DOHH2 (cell line): Measurements from ENCODE around the gene FGF7.

ENCODE experiments used
- CTCF ChIP-seq: fragments of 200-600 bp; sonication (generic); IDR thresholded peaks from one replicate; pipeline ENCODE4 v1.5.1; 2014; ENCODE audit warnings: antibody characterized with exemption, mild to moderate bottlenecking, low read depth, low read length; ENCODE audit not compliant: poor library complexity, severe bottlenecking
- EZH2phosphoT487 ChIP-seq: fragments of 200-600 bp; sonication (generic); IDR thresholded peaks from 2 replicates; pipeline ENCODE4 v1.6.1; 2017; ENCODE audit warnings: borderline replicate concordance, mild to moderate bottlenecking, antibody characterized with exemption, low read length, moderate library complexity, mixed read lengths

GRCh38 chr15:49492830-49493229, 69.8 kb downstream of the FGF7 start:
- no peak for TF ChIP-seq CTCF
- TF ChIP-seq EZH2phosphoT487: no peak
